RCC 7860 (cell line): ENCODE results near the gene INPP5A.
"Not testable (repeated sequence)": the region's sequence is repeated elsewhere in the genome, so short reads cannot be mapped to it uniquely, and the experiment has no call there.

Experiments
- DNase-seq: peaks from one replicate; pipeline ENCODE4 v3.0.0-alpha.2; 2015; ENCODE audit warnings: low spot score
- FAIRE-seq: peaks from 2 replicates; lab custom pipeline; 2012; peaks lifted over from hg19 to GRCh38; lab: Jason Lieb, UNC

The INPP5A gene

DNA sequence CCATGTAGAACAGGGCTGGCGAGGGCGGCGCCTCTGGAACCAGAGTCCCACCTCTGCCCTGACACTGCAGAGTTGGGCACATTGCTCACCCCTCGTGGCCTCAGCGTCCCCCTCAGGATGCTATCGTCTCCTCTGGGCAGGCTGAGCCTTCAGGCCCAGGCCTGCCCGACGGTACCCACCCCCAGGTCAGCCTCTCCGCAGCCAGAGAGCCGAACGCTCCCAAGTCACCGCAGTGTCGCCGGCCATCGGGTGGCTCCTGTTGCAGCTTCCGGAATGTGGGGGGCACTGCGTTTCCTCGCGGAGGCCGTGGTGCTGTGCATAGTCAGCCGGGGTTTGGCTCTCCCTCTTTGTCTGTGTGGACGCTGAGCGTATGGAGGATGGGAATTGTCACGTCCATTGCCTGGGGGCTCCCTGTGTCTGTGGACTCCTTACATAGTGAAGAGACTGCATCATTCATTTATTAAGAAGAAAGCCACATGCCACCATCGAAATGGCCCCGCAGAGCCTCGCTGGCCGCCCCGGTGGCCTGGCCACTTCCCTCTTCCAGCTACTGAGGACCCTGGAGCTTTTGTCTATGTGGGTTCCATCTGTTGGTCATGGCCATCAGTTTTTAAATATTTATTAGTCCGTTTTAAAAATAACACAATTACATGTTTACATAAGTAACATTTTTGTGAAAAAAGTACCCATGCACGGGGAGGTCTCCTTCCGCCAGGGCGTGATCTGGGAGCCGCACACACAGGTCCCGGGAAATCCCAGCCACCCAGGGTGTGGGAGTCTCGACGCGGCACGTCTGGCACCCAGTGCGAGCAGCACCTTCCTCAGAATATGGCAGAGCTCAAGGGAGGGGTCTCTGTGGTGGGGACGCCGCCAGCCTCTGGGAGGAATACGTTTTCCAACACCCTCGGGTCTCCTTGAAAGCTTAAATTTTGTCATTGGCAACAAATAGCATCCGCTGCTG, 232.8 kb downstream of the INPP5A start:
- DNase-seq: no peak
- no peak for FAIRE-seq

DNA sequence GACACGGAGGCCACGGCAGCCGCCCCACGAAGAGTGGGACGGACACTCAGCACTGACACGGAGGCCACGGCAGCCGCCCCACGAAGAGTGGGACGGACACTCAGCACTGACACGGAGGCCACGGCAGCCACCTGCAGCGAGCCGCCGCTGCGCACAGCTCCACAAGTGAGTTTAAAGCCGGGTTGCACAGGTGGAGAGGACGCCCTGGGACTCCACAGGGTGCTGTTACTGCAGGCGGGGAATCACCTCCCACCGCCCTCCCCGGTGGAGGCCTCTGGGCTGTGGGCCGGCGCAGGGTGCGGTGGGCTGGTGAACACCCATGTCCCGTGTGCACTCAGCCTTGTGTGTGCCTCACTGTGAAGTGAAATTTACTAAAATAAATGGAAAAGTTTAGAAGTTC, 235.2 kb downstream of the INPP5A start:
- not testable (repeated sequence) for DNase-seq, FAIRE-seq

DNA sequence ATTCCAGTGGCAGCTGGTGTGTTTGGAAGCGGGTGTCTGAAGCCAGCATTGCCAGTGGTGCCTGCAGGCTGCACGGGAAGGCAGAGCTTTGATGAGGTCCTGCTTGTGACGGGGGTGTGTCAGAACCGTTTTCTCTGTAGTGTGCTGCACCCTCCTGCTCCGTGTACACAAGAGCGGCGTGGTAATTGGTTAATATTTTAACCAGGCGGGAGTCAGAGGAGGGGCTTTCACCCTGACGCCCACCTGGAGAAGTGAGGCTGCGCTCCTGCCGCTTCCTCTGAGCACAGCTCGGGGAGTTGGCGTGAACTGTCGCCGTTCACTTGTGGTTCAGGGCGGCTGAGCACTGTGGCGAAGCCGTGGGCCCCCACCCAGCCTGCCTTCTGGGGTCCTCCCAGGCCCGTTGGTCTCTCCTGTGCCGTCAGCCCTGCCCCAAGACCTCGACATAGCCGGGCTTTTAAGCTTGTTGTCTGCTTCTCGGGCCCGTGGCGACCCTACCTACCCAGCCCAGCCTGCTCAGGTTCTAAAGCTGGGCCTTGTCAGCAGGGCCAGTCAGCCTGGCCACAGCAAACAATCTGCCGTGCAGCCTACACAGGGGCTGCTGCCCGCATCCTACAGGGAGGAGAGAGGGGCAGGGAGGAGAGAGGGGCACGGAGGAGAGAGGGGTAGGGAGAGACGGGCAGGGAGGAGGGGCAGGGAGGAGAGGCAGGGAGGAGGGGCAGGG, 236.8 kb downstream of the INPP5A start:
- no peak for DNase-seq
- FAIRE-seq: no peak

DNA sequence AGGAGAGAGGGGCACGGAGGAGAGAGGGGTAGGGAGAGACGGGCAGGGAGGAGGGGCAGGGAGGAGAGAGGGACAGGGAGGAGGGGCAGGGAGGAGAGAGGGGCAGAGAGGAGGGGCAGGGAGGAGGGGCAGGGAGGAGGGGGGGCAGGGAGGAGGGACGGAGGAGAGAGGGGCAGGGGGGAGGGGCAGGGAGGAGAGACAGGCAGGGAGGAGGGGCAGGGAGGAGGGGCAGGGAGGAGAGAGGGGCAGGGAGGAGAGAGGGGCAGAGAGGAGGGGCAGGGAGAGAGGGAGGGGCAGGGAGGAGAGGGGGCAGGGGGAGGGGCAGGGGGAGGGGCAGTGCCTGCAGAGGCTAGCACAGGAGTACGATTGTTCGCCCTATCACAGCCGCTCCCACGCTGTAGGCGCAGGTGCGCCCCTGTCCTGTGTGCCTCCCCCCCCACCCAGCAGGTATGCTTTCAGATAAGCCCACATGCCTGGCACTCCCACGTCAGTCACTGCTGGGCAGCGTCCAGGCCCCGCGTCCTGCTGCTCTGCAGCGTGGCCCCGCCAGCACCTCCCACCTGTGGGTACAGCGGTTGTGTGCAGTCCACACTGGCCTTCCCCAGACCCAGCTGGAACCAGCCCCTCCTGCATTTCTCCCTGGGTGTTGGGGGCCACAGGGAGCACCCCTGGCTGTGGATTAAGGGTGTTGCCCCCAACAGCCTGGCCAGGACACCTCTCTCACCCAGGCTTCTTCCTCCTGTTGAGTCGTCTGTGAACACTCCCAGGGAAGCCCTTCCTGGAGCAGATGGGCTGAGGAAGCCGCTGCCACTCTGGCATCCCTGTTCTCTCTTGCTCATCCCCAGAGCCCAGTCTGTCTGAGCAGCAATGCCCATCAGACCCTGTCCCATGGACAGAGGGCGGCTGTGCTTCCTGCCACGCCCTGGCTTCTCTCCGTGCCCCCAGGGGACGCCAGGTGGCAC, 237.6 kb downstream of the INPP5A start:
- DNase-seq (no peak), FAIRE-seq (no peak)

DNA sequence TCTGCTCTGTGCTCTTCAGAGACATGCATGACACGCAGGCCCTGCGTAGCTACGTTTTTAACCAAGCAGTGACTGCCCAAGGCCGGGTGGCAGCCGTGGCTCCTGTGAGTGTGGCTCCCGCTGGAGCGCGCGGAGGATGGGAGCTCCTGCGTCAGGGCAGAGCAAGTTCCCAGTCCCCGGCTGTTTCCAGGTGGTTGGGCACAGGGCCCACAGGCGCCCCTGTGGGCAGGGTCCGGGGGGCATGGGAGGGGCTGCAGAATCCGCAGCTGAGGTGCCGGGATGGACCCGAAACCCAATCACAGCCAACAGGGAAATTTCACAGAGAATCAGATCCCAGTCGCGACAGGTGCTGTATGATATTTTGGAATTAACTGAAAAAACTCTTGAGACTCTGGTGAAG, 238.6 kb downstream of the INPP5A start:
- DNase-seq (no peak), FAIRE-seq (no peak)

DNA sequence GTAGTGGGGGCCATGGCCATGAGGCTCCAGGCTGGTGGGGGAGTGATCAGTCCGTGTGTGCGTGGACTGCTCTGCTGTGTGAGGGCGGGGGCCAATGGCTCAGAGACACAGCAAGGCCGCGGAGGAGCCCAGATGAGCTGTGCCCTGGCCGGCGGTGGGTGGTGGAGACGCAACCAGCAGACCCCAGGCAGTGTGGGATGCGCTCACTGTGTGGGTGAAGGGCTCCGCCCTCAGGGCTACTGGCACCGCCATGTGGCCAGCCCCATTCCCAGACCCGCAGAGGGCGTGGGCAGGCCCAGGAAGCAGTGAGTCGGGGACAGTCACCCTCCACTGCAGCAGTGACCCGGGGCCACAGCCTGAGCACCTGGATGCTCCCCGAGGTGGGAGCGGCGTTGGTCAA, 239.2 kb downstream of the INPP5A start:
- no peak for FAIRE-seq
- DNase-seq: no peak

DNA sequence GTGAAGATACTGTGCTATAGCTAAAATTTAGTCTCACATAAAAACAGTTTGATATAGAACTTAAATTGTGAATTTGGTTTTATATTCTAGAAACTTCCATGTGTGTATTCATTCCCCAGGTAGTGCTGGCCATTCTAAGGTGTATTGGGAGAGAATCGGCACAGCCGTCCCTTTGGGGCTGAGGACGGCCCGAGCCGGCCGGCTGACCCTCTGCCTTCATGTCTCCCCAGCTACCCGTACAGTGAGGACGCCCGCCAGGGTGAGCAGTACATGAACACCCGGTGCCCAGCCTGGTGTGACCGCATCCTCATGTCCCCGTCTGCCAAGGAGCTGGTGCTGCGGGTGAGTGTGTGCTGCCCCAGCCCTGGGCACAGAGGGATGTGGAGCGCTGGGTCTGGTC, 239.9 kb downstream of the INPP5A start:
- no peak for FAIRE-seq
- no peak for DNase-seq

DNA sequence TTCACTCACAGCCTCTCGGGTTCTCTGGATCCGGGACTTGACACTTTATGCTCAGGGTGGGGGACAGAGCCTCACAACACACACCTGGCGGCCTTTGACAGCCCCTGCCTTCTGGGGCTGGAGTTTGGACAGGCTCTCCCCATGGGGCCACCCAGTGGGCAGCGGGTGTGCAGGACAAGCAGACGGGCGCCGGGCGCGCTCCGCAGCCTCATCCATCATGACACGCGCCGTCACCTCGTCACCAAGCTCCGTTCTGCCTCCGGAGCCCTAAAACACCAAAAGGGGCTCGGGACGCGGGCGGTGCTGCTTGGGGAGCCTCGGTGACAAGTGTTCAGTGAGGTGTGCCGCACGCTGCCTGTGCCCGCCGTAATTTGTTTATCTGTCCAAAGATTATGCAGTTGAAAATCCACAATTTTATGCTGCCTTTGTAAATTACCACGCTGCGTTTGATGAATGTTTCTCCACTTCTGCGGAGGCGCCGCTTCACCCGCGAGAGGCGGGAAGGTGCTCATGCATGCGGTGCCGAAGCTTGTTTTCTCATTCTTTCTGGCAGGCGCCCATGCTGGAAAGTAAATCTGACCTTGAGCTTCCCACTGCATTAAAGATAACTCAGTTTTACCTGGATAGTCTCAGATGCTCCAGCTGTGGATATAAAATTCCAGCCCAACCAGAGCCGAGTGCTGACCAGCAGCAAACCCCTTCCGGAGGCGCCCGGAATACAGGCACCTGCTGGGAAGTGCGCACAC, 242.1 kb downstream of the INPP5A start:
- DNase-seq: no peak
- no peak for FAIRE-seq

DNA sequence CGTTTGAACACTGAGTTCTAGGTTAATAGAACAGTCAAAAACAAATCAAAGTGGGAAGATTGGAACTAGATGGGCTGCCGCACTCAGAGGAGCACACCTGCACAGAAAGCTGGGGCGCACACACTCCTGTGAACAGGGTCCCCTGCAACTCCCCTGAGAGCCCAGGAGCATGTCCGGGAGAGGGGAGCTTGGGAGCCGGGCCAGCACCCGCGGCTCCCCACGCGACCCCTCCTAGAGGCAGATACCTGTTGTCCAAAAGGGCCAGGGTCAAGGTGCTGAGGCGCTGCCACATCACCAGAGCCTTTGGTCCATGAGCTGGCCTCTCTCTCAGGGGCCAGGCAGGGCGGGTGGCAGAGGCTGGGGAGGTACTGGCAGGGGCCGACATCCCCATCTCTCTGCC, 242.8 kb downstream of the INPP5A start:
- FAIRE-seq (no peak), DNase-seq (no peak)

DNA sequence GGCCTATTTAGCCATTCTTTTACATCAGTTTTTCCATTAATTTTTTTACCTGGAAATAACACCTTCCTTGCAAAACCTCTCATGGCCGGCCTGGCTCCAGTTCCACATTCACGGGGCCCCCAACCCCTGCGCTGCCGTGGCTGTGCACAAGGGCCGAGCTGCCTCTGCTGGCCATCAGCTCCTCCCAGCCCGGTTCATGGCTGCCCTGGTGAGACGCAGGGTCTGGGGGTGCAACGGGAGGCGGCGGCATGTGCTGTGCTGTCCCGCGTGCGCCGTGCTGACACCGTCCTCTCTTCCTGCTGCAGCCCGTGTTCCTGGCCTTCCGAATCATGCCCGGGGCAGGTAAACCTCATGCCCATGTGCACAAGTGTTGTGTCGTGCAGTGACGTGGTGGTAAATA, 244.0 kb downstream of the INPP5A start:
- DNase-seq (no peak), FAIRE-seq (no peak)

DNA sequence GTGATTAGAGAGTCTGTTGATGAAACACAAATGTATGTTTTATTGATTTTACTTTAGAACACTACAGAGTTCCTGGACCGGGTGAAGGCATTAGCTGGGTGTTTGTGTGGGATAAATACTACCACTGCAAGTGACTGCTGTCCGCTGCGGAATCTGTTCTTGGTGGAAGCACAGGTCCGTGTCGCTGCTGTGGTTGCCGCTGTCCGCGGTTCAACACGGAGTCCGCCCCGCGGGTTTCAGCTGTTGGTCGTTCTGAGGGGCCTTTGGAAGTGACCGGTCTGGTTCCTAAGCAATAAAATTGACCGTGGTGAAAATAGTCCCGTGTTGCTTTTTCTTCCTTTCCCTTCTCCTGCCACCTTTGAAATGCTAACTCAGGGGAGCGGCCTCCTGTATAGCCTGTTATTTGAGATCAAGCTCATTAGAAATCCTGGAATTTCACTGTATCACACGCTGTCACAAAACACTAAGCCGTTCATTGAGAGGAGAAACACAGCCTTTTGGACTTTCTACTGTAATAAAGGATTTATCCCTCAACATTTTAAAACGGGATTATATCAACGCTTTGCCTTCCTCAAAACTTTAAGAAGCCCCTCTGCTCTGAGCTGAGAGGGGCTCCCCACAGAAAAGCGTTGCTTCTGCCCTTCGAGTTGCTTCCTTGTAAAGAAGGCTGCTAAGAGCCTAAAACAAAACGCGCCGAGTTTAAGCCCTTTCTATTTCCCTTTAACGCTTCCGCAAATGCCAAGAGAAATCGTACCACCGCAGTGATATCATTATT, 245.8 kb downstream of the INPP5A start:
- FAIRE-seq (no peak), DNase-seq (no peak)

DNA sequence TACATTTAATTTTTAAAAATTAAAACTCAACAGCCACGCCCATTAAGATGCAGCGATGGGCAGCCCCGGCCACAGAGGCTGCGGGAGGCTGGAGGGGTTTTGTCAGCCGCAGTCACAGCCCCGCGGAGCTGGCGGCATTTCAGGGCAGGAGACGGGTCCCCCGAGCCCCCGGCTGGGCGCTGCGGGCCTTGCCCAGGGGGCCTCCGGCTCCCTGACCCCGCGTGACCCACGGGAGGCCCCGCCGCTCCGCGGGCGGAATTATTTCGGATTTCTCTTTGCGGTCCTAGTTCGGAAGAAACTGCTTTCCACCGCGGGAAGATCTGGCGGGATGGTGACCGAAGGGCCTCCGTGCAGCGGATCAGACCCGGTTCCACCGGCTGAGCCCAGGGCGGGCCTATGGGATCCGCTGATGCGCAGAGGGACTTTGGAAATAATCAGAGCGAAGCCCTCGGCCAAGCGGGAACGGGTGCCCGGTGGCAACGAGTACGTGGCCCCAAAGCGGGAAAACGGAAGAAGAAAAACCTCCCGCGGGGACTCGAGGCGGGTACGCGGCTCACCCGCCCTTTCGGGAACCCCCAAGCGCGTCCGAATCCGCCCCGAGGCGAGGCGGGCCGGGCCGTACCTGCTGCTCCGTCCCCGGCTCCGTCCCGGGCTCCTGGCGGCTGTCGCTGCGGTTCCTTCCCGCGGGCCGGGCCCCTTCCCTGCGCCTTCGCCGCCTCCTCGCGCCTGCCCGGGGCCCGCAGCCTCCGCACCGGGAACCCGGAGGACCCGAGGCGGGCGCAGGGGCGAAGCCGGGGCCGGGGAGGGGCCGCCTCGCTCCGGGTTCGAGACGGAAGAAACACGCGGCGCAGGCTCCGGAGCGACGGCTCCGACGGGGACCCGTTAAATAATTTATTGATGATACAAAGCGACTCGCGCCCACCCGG, 246.6 kb downstream of the INPP5A start:
- DNase-seq (no peak), FAIRE-seq (no peak)

DNA sequence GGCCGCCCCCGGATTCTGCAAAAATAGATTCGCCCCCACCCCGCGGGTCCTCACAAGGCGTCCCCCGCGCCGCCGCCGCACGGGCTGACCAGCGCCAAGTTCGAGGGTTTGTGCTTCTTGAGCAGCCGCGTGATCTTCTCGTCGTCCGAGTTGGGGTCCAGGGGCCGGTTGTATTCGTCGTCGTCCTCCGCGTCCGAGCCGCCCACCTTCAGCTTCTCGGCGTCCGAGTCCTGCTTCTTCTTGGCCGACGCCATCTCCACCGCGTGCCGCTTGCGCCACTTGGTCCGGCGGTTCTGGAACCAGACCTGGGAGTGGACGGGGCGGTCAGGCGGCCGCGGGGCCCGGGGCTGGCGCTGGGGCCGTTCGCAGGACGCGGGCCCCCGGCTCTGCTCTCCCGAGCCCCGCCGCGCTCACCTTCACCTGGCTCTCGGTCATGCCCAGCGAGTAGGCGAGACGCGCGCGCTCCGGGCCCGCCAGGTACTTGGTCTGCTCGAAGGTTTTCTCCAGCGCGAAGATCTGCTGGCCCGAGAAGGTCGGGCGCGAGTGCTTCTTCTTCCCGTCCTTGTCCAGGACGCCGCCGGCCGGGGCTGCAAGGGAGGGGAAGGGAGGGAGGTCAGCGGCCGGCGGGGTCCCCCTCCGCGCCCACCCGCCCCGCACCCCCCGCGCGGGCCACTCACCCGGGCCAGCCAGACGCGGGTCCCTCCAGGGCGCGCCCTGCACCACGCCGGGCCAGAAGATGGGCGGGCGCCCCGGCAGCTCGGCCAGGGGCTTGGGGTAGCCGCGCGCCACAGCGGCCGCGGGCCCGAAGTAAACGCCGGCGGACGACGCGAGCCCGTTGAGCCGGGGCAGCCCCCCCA, 247.5 kb downstream of the INPP5A start:
- no peak for FAIRE-seq
- DNase-seq: no peak

DNA sequence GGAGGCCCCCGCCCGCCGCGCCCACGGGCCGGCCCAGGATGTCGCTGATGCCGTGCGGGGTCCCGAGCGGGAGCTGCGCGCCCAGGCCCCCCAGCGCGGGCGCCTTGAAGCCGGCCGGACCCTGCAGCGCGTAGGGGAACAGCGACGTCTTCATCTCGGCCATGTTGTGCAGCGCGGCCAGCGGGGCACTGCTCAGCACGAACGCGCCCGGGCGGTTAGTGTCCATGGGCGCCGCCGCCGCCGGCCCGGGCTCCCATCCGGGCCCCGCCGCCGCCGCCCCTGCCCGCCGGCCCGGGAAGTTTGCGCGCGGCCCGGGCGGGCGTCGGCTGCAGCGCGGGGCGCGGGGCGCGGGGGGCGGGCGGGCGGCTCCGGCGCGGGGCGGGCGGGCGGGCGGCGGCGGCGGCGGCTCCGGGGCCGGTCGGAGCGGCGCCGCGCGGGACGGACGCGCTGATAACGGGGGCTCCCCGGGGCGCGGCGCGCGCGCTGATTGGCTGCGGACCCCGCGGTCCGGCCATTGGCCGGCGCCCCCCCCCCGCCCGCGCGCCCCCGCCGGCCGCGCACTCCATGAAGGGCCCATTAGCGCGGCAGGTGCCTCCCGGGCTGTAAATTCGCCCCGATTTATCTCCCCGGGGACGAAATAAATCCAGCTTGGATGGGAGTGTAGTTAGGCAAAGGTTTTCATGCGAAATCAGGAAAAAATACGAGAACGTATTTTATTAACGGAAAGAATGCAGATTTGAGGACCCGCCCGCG, 248.3 kb downstream of the INPP5A start, which contains the start of gene NKX6-2:
NKX6-2 (minus strand) TSS at position 425 of the 753 bp plus-strand sequence; CDS start at position 226, 199 bp downstream.
- no peak for FAIRE-seq
- DNase-seq: no peak

DNA sequence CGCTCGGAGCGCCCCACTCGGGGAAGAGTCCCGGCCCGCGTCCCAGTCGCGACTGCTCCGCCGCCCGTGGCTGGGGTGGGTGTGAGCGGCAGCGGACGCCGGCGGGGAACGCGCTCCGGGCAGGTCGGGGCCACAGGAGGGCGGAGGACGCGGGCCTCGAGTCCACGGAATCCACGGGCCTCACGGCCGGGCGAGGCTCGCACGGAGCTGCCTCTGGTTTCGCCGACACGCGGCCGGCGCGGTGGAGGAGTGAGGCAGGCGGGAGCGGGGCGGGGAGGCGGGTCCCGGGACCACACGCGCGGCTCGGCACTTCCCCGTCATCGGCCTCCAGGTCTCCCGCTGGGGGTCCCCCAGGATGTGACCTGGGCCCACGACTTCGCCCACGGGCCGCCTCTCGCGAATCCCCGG, 248.9 kb downstream of the INPP5A start:
- no peak for FAIRE-seq

DNA sequence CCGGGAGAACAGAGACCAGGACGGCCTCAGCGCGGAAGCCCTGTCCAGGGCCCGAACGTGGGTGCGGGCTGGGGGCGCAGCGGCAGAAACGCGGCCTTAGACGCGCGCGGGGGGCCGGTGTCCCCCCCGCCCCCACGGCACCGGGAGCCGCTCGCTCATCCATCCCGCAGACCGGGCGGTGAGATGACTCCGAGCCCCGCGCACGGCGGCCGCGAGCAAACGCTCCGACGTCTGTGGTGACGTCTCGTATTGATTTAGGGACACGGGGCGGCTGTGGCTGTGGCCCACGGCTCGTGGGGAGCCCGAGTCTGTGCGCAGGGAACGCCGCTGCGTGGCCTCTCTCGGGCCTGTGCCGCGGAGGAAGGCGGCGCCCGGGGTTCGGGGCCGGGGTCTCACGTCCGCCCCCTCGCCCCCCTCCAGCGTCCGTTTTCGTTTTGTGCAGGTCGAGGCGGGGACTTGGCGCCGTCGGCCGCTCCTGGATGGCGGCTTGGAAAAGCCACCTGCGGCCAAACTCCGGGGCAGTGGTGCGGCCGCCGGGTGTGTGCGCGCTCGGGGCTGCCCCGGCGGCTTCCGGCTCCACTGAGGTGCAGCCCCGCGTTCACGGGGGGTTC, 249.4 kb downstream of the INPP5A start:
- DNase-seq (no peak), FAIRE-seq (no peak)

More for the DNA sequence above, 248.9 kb downstream of the INPP5A start:
- no peak for DNase-seq
